ENCODE data around the gene RING1.

DNA sequence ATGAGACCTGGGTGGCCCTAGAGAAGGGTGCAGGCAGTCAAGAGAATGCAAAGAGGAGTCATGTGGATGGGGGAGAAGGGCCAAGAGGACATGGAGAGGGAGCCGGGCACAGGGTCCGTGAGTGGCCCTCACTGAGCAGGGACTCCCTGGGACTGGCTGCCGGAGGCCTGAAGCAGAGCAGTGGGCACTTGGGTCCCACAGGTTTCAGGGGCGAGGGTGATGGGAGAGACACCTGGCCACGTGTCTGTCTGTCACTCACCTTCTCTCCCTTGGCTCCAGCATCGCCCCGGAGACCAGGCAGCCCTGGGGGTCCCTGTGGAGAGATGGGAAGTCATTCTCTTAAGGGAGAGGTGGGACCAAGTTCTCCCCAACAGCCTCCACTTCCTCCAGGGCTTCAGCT lies 41.5 kb upstream of the RING1 start:
- TF ChIP-seq, protein P1, sequence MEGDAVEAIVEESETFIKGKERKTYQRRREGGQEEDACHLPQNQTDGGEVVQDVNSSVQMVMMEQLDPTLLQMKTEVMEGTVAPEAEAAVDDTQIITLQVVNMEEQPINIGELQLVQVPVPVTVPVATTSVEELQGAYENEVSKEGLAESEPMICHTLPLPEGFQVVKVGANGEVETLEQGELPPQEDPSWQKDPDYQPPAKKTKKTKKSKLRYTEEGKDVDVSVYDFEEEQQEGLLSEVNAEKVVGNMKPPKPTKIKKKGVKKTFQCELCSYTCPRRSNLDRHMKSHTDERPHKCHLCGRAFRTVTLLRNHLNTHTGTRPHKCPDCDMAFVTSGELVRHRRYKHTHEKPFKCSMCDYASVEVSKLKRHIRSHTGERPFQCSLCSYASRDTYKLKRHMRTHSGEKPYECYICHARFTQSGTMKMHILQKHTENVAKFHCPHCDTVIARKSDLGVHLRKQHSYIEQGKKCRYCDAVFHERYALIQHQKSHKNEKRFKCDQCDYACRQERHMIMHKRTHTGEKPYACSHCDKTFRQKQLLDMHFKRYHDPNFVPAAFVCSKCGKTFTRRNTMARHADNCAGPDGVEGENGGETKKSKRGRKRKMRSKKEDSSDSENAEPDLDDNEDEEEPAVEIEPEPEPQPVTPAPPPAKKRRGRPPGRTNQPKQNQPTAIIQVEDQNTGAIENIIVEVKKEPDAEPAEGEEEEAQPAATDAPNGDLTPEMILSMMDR (IDR thresholded peaks at IDR 0.05): no peak
- TF ChIP-seq EZH2phosphoT487 (IDR thresholded peaks at IDR 0.05): no peak
- no peak for TF ChIP-seq EZH2 (IDR thresholded peaks at IDR 0.05)

Data from neural progenitor cell (in vitro differentiated cells).